Inferior parietal cortex (tissue), 1 donor: ENCODE data around the gene RASA3.

Experiments
- DNase-seq: peaks from one replicate; pipeline ENCODE4 v3.0.0-alpha.2; 2016; ENCODE audit errors: extremely low spot score

RASA3 gene

DNA sequence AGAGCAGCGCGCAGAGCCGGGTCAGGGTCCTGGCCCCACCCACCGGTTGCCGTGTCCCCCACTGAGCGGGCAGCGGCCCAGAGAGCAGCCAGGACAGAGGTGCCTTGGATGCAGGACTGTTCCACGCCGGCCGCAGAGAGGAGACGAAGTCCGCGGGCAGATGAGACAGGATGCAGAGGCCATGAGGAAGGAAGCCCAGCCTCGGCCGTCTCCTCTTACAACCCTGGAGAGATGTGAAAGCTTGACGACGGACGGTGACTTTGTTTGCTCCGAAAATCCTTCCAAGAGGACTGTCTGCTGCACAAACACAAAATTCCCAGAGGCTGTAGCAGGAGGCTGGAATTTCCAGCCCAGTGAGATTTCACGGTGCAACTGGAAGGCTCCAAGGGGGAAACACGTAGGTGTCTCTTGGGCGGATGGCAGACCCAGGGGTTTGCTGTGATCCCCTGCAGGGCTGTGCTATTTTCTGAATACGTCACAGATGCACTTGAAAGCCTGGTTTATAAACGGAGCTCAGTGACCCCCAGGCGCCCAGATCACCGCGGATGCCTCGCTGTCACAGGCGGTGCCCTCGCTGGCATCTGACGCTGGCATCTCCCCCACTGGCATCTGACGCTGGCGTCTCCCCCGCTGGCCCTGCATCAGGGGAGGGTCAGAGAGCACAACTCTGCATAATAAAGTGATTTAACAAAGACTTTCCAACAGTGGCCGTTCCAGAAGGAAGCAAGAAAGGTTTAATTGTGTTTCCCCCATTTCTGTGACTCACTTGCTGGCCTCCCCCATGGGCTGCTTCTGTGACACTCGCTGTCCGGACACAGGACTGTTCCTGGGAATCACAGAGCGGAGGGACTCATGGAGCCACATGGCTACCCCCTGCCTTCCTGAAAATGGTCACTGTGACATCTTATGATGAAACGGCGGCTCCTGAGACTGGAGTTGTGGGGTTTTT, 96.6 kb downstream of the RASA3 start:
- DNase-seq: peak; percentile 76

DNA sequence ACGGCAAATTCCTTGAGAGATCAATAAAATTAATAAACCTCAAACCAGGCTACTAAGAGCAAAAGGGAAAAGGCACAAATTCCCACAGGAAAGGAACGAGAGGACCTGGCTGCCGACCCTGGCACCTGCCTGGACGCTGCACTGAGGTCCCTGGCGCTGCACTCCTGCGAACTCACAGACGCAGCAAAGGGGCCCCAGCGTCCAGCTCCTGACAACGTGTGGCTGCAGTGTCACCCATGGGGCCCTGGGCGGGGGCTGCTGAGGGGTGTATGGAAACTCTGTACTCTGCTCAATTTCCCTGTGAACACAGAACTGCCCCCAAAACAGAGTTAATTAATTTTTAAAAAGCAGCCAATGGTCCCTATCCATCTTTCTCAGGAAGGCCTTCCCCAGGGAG, 97.2 kb downstream of the RASA3 start:
- DNase-seq: no peak

- no peak for DNase-seq
Measured at GRCh38 chr13:114034481-114034891, 97.9 kb downstream of the RASA3 start.

DNA sequence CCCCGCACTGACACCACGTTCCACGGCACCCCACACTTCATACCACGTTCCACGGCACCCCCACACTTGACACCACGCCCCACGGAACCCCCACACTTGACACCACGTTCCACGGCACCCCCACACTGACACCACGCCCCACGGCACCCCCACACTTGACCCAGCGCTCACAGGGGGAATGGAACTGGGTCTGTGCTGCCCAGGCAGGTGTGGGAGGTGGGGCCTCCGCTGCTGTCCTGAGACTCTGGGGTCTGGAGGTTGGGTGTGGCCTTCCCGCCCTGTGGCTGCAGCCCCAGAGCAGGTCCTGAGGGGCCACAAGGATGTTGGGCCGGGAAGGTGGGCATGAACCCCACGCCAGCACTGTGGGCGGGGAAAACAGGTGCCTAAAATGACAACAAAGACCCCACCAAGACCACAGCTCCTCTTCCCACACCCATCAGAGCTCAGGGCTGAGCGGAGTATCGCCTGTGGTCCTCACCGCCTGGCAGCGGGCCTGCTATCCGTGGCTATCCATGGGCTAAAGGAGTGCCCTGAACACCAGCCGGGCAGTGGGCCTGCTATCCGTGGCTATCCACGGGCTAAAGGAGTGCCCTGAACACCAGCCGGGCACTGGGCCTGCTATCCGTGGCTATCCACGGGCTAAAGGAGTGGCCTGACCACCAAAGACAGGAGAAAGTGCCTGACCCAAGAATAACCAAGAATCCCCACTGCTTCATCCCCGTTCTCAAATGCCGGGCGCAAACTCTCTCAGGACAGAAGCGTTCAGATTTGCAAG, 98.7 kb downstream of the RASA3 start:
- DNase-seq: no peak

- DNase-seq: no peak
Measured at GRCh38 chr13:114032126-114032799, 100.2 kb downstream of the RASA3 start.

GRCh38 chr13:114031631-114032030, 100.8 kb downstream of the RASA3 start:
- DNase-seq: no peak

- DNase-seq: no peak
Measured at GRCh38 chr13:114030666-114031610, 101.5 kb downstream of the RASA3 start.

DNA sequence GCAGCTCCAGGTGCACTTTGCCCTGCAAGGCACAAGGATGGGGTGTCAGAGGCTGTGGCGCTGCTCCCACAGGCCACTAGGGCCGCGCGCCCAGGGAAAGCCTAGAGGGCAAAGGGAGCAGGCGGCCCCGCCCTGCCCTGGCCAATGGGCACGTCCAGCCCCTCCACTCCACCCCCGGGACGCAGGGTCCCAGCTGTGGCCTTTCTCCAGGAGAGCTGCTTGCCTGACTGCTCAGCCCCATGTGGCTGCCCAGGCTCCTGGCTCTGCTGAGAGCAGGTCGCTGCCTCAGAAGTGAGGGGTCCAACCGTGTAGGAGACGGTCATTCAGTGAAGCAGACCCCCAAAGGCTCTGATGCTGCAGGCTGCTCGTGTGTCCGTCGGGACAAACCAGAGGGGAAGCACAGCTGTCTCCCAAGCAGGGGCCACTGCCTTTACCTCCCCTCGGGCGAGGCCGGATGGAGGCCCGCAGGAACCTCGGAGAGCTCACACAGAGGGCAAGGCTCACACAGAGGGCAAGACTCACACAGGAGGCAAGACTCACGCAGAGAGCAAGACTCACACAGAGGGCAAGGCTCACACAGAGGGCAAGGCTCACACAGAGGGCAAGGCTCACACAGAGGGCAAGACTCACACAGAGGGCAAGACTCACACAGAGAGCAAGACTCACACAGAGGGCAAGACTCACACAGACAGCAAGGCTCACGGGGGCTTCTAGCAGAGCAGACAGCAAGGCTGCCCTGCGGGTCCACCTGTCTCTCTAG, 102.4 kb downstream of the RASA3 start:
- no peak for DNase-seq

DNA sequence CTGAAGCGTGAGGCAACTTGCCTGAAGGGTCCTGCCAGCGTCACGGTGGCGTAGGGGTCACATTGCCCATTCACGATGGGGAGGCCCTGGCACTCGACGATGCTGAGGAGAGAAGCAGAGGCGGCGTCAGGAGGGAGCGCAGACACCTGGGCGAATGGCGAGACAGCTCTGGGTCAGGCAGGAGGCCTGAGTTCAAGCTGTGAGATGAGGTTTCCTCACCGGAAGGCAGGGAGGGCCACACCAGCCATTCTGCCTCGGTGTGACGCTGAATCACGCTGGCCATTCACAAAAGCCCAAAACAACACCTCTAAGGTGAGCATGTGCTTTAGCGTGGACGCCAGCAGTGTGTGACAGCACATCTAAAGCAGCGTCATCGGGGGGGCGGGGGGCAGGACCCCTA, 104.6 kb downstream of the RASA3 start:
- no peak for DNase-seq

DNA sequence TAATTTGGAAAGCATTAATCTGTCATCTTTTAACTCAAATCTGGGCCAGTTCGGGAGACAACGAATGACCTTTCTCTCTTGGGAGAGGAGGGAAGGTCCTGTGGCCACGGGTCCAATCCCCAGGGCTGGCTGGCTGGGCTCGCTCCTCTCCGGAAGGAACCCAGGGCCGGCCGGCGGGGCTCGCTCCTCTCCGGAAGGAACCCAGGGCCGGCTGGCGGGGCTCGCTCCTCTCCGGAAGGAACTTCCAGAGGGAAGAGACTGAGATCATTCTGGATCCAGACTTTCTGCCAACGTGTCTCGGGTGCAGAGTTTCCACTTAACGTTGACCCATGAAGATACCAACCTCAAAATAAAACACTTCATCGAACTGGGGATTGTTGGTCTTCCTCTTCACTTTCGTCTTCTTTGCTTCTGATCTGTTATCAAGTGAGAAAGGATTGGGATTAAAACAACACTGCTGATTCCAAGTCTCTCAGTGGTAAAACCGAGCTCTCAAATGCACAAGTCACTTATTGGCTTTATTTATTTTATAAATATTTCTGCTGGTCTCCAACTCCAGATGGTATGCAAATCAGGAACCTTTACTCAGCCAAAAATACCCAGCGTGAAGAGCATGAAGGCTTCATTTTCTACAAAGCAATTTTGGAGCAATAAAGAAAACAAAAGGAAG, 105.2 kb downstream of the RASA3 start:
- DNase-seq: no peak

GRCh38 chr13:114026481-114026880, 105.9 kb downstream of the RASA3 start:
- no peak for DNase-seq

- no peak for DNase-seq
Measured at GRCh38 chr13:114025714-114026431, 106.5 kb downstream of the RASA3 start.

DNA sequence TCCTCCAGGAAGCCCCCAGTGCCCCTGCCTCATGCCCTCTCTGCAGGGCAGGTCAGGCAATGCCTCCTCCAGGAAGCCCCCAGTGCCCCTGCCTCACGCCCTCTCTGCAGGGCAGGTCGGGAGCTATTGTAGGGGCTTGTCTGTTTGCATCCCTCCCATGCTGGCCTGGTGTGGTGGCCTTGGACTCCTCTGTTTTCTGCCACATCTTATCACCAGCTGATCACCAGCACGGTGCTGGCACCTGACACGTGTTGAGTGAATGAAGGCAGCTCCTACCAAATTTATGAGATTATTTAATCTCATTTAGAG, 107.1 kb downstream of the RASA3 start:
- no peak for DNase-seq

- no peak for DNase-seq
Measured at GRCh38 chr13:114024603-114025404, 107.6 kb downstream of the RASA3 start.

DNA sequence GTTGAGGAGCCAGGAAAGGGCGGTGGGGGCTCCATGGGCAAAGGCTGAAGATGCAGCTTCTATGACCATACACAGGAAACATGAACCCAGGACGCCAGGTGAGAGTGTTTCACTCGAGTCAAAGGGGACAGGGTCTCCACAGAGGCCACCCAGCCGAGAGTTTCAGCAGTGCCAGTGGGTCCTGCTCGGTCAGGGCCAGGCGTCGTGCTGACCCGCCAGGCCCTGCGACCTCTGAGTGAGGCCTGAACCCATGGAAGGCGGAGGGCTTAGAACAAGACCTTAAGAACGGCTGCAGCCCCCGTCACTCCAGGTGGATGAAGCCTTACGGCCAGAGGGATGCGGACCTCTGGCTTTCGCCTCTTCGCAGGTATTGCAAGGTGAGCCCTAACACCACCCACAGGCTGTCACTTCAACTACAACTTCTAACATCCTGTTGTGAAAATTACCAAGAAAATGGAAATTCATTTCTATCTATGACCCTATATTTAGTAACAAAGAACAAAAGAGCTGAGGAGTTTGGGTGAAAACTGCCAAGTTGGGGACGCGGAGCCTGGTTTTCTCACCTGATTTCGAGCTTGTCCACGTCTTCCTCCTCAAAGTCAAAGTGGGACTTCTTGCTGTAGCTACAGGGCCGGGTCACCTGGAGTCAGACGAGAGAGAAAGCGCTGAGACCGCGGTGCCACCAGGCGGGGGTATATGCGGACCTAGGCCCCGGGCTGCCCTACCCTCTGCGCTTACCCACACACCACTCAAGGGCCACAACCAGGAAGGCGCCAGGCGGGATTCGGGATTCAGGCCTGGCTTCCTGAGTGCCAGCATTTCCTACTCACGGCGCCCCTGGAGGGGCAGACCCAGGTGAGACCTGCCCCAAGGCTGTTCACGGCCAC, 108.5 kb downstream of the RASA3 start:
- no peak for DNase-seq

DNA sequence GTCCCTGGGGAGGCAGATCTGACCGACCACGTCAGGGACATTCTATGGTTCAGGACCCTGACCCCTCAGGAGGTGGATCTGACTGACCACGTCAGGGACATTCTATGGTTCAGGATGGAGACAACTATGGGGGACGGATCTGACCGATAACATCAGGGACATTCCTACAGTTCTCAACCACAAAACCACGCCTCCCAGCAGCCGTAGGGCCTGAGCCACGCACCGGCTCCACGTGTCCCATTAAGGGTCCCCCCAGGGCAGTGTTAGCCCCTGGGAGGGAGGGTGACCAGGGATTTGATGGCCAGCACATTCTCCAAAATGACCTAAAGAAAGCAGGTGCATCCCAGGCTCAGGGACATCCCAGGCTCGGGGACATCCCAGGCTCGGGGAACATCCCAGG, 109.5 kb downstream of the RASA3 start:
- DNase-seq: no peak

GRCh38 chr13:114022309-114022669, 110.1 kb downstream of the RASA3 start:
- DNase-seq: no peak
